Stimulated activated CD4-positive, alpha-beta T cell treated with anti-CD3 and anti-CD28 coated beads, Interleukin-15, amount 100 ng/mL, for 1 hour (primary cell): ENCODE results near the gene SHC1.

Experiments
- DNase-seq, 2 donors: peaks; one replicate each; pipeline ENCODE4 v3.0.0-alpha.2; 2020; ENCODE audit warnings: low read depth in 1 of 2, low spot score in 1 of 2

Gene SHC1

DNA sequence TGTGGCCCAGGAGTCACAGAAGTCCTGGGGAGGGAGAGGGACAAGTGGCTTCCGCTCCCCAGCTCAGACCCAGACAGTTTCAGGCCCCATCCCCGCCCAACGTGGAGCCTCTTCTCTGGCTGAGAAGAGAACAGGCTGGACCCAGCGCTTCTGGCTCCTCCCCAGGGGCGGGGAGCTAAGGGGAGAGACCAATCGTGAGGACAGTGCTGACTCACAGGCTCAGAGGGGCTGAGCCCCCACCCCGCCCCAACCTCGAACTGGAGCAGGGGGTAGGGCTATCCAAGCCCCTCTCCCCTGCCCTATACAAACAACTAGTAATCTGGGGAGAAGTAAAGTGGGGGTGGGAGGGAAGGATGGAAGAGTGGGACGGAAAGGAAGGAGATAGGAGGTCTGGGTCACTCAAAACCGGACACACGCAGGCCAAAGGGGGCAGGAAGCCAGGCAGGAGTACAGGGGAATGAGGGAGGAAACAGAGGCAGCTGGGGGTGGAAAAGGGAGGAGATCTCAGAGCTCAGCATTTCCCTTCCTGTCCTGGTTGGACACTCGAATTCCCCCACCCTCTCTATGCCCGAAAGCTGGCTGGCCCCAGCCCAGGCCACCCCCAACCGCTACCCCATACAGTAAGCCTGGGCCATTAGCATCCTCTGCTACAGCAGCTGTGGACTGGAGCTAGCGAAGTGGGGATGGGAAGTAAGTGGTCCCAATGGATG is at the start of gene SHC1:
Gene SHC1 (minus strand): TSS at position 117 of the 710 bp plus-strand sequence. CDS start 221 bp downstream, outside the sequence.
- no peak for DNase-seq

- no peak for DNase-seq
These were observed 49.1 kb upstream of the SHC1 start for GRCh38 chr1:155019377-155020245.

- no peak for DNase-seq
These were observed 48.2 kb upstream of the SHC1 start for GRCh38 chr1:155018617-155019348.

DNA sequence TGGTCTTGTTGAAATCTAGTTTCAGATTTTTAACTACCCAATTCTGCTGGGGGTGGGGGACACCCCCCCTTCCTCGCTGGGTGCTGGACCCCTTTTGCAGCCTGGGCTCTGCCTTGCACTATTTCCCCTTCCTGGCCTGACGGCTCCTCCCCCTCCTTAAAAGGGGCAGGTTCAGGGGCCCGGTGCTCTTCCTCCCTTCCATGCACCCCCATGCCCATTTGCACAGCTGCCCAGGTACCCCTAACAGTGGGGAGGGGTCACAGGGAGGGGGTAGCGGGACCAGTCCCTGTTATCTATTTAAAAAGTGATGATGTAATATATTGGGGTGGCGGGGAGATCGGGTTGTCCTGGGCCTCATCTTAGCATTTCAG is 47.4 kb upstream of the SHC1 start:
- DNase-seq: no peak

DNA sequence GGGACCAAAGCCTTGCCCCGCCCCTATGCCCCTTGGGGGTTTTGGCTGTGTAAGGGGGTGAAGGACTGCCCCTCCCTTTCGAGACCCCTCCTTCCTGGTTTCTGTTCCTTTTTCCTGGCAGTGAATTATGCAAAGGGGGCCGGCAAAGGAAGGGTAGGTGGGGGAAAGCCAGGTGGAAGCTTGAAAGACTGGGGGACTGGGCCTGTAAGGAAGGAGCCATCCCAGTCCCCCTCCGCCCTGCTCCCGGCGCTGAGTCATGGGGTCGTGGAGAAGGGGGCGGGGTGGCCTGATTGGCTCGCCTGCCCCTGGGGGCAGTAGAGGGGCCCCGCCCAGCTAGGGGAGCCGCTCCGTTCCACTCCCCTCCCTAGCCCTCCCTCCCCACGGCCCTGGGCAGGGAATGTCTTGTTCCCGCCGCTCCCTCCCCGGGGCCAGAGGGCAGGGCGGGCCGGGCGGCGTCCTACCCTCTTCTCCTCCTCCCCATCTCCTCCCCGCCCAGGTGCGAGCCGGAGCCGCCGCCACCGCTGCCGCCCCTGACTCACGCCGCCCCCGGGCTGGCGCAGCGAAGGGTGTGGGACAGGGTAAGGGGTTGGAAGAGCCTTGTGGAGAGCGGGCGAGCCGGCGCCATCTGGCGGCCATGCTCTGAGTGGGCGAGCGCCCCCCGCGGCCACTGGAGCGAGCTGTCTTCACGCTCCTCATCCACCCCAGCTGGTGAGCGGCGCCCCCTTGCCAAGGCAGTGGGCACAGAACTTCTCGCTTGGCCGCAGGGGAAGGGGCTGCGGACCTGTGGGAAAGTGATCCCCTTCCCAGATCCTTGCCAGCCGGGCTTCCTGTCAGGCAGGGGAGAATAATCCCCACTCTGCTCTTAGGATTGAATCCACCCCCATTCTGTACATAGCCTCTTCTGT is 46.7 kb upstream of the SHC1 start:
- DNase-seq: peak; percentile 82 to 92

- DNase-seq: no peak
These were observed 45.8 kb upstream of the SHC1 start for GRCh38 chr1:155016231-155016831.

- no peak for DNase-seq
These were observed 45.1 kb upstream of the SHC1 start for GRCh38 chr1:155015527-155016230.

- no peak for DNase-seq
These were observed 44.4 kb upstream of the SHC1 start for GRCh38 chr1:155014709-155015508.

GRCh38 chr1:155013632-155014031 is 43.1 kb upstream of the SHC1 start:
- peak in 1 of 2 donors; percentile 33 for DNase-seq

GRCh38 chr1:155012776-155013602 is 42.4 kb upstream of the SHC1 start:
- DNase-seq: no peak

DNA sequence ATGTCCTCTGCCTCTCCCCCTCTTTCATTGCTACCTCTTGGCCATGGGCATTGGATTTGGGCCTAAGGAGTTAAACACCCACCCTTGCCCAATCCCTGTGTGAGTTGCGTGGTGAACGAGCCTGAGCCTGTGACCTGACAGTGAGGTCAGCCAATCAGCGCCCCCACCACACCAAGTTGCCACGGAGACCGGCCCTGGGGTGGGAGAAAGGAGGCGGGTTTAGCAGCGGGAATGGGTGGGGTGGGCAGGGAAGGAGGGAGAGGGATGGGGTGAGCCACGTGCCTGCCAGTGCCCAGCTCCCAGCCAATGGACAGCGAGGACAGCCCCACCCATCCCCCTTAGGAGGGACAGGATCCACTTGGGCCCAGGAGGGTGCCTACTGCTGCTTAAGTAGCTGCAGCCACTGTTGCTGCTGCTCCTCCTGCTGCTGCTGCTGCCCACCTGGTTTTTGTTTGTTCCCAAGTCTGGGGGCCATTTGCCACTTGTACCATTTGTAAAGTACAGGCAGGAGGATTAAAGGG is 41.5 kb upstream of the SHC1 start:
- no peak for DNase-seq

GRCh38 chr1:155011437-155012025 is 41.0 kb upstream of the SHC1 start:
- no peak for DNase-seq

GRCh38 chr1:155011004-155011416 is 40.5 kb upstream of the SHC1 start:
- DNase-seq: no peak

DNA sequence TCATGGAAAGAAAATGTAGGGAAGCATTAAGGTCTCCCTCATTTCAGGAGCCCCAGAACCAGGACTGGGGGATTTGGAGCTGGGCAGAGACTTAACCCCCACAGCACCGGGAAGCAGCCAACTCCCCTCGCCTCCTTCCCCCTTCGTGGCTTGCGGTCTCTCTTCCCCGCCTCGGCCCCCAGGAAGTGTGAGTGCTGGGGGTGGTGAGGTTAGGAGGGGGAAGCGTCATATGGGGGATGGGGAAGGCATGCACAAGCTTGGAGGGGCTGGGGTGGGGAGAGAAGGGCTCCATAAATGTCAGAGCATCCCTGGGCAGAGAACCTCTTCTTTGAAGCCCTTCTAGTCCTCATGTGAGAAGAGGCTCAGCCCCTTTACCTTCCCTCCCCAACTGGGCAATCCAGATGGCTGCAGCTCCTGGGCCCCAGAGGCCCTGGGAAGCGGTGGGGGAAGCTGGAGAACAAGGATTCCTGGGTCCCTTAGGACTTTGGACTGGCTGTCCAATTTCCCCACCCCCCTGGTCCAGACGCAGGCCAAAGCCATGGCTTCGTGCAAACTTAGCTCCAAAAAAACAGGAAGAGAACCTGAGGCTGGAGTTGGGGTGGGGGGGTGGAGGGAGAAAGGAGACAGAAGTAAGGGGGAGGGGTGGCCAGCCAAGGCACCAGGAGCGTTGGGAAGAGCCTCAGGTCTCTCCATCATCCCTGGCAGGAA is 39.8 kb upstream of the SHC1 start:
- no peak for DNase-seq

DNA sequence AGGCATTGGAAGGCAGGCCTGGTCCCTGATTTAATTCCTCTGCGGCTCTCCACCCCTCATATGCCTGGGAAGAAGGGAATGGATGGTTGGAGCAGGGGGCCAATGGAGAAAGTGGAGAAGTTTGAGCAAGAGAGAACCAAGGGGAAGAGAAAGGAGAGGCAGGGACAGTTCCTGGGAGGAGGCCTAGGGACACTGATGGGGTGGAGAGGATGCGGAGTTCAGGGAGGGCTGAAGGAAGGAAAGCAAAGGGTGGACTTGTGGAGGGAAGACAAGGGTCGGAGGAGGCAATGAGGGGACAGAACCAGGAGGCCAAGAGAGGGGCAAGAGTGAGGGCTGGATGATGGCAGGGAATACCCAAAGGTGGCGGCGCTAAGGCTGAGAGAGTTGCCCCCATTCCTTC is 39.2 kb upstream of the SHC1 start:
- no peak for DNase-seq

- no peak for DNase-seq
These were observed 38.7 kb upstream of the SHC1 start for GRCh38 chr1:155009221-155009711.
